Measurements from ENCODE around the gene NBPF3. TPM values are rescaled to one million over a fixed set of nuclear protein-coding genes. Genes with fewer than 3 reads are reported as not detected.
"Not testable (repeated sequence)": the region's sequence is repeated elsewhere in the genome, so short reads cannot be mapped to it uniquely, and the experiment has no call there.

The NBPF3 gene
- total RNA-seq, 1 donor from 2014 or later, result 23.6 TPM

GRCh38 chr1:21406659-21407058 lies 33.3 kb upstream of the NBPF3 start:
- DNase-seq (ENCODE audit: low read depth), result no peak
- no peak overlapping the region for H3K4me3 ChIP-seq (ENCODE audit: low read depth, low read length)
- TF ChIP-seq CTCF (conservative IDR thresholded peaks at IDR 0.05; ENCODE audit: low read depth, low read length), result no peak

DNA sequence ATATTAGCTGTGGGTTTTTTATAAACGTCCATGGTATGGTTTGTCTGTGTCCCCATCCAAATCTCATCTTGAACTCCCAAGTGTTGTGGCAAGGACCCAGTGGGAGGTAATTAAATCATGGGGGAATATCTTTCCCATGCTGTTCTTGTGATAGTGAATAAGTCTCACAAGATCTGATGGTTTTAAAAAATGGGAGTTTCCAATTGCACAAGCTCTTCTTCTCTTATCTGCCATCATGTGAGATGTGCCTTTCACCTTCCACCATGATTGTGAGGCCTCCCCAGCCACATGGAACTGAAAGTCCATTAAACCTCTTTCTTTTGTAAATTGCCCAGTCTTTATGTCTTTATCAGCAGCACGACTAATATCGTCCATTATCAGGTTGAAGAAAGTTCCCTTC lies 30.0 kb upstream of the NBPF3 start:
- DNase-seq (ENCODE audit: low read depth); H3K4me3 ChIP-seq (ENCODE audit: low read depth, low read length): not testable (repeated sequence)

DNA sequence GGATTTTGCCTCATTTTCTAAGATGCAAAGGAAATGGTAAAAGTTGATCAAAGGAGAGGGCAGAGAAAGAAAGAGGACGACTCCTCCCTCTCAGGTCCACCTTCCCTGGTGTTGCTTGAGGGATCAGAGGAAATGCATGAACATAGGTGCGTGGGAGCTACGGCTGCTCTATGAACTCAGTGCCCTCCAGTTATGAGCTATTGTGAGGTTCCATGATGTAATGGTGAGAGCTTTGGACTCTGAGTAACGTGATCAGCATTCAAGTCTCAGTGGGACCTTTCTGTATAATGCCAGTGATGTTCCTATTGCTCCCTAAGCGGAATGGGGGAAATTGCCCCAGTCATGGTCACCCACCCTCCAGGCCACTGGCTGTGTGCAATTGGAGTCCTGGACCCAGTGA lies 25.9 kb upstream of the NBPF3 start:
- no peak for DNase-seq (ENCODE audit: low read depth)
- TF ChIP-seq CTCF (conservative IDR thresholded peaks at IDR 0.05; ENCODE audit: low read depth, low read length), result no peak
- H3K4me3 ChIP-seq (ENCODE audit: low read depth, low read length), result no peak overlapping the region

DNA sequence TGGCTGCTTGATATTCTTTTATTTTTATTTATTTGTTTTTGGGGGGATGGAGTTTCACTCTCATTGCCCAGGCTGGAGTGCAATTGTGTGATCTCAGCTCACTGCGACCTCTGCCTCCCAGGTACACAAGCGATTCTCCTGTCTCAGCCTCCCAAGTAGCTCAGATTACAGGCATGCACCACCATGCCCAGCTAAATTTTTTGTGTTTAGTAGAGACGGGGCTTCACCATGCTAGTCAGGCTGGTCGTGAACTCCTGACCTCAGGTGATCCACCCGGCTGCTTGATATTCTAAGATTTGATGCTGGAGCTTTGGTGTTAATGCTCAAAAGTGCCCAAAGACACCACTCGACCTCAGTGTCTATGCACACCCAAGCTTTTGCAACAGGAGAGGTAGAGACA lies 19.6 kb upstream of the NBPF3 start:
- not testable (repeated sequence) for H3K4me3 ChIP-seq (ENCODE audit: low read depth, low read length); DNase-seq (ENCODE audit: low read depth)

GRCh38 chr1:21421307-21421706 lies 18.6 kb upstream of the NBPF3 start:
- not testable (repeated sequence) for DNase-seq (ENCODE audit: low read depth); H3K4me3 ChIP-seq (ENCODE audit: low read depth, low read length)

DNA sequence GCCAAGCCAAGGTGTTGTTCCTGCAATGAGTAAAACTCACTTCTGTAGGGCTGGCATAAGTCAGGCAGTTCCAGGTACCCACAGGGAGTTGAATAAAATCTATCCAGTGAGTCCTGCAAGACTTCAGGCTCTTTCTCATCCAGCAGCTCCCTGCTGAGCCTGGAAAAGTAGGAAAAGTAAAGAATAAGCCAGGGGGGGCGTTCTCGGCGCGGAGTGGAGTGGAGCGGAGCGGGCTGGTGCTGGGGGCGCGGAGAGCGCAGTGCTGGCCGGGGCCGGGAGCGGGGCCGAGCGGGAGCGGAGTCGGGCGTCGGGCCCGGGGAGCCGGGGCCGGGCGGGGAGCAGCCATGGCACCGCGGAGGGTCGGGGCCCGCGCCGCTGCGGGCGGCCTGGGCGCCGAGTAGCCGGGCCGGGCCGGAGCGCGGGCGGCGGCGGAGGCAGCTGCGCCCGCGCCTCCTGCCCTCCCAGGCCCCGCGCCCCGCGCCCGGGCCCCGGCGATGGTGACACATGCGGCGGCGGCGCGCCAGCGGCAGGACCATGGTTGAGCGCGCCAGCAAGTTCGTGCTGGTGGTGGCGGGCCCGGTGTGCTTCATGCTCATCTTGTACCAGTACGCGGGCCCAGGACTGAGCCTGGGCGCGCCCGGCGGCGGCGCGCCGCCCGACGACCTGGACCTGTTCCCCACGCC lies 12.0 kb upstream of the NBPF3 start:
- DNase-seq (ENCODE audit: low read depth); H3K4me3 ChIP-seq (ENCODE audit: low read depth, low read length): not testable (repeated sequence)

DNA sequence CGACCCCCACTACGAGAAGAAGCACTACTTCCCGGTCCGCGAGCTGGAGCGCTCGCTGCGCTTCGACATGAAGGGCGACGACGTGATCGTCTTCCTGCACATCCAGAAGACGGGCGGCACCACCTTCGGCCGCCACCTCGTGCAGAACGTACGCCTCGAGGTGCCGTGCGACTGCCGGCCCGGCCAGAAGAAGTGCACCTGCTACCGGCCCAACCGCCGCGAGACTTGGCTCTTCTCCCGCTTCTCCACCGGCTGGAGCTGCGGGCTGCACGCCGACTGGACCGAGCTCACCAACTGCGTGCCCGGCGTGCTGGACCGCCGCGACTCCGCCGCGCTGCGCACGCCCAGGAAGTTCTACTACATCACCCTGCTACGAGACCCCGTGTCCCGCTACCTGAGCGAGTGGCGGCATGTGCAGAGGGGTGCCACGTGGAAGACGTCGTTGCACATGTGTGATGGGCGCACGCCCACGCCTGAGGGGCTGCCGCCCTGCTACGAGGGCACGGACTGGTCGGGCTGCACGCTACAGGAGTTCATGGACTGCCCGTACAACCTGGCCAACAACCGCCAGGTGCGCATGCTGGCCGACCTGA lies 11.4 kb upstream of the NBPF3 start:
- not testable (repeated sequence) for DNase-seq (ENCODE audit: low read depth); H3K4me3 ChIP-seq (ENCODE audit: low read depth, low read length)

DNA sequence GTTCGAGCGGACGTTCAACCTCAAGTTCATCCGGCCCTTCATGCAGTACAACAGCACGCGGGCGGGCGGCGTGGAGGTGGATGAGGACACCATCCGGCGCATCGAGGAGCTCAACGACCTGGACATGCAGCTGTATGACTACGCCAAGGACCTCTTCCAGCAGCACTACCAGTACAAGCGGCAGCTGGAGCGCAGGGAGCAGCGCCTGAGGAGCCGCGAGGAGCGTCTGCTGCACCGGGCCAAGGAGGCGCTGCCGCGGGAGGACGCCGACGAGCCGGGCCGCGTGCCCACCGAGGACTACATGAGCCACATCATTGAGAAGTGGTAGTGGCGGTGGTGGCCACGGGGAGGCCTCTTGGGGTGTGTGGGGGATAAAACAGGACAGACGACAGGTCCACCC lies 10.7 kb upstream of the NBPF3 start:
- DNase-seq (ENCODE audit: low read depth); H3K4me3 ChIP-seq (ENCODE audit: low read depth, low read length): not testable (repeated sequence)

GRCh38 chr1:21430875-21431274 lies 9.1 kb upstream of the NBPF3 start:
- DNase-seq (ENCODE audit: low read depth); H3K4me3 ChIP-seq (ENCODE audit: low read depth, low read length): not testable (repeated sequence)

DNA sequence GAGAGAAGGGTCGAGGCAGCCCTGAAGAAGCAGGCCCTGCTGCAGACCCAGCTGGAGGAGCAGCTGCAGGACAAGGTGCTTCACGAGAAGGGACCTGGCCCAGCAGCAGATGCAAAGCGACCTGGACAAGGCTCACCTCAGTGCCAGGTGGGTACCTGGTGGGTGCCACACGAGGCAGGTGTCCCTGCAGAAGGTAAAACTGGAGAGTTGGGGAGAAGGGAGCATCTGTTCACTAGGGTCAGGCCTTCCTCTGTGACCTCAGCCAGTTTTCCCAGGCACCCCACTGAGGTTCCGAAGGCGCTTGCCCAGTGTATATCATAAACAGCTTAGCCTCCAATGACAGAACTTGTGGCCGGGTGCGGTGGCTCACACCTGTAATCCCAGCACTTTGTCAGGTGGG lies 5.5 kb upstream of the NBPF3 start:
- TF ChIP-seq CTCF (conservative IDR thresholded peaks at IDR 0.05; ENCODE audit: low read depth, low read length), result no peak
- no peak for DNase-seq (ENCODE audit: low read depth)
- H3K4me3 ChIP-seq (ENCODE audit: low read depth, low read length), result no peak overlapping the region

Measured in epithelial cell of proximal tubule (primary cell).